GM10266 (cell line): ENCODE results near the gene PELO.

ENCODE experiments used
- DNase-seq: peaks from one replicate; pipeline ENCODE4 v3.0.0; 2012; ENCODE audit errors: extremely low spot score
- TF ChIP-seq, protein P1 (sequence below): IDR thresholded peaks from 2 replicates; pipeline ENCODE4 v1.5.1; 2012; ENCODE audit warnings: mild to moderate bottlenecking, low read depth; ENCODE audit not compliant: control insufficient read depth, insufficient read depth; ENCODE audit errors: missing control alignments

PELO gene

DNA sequence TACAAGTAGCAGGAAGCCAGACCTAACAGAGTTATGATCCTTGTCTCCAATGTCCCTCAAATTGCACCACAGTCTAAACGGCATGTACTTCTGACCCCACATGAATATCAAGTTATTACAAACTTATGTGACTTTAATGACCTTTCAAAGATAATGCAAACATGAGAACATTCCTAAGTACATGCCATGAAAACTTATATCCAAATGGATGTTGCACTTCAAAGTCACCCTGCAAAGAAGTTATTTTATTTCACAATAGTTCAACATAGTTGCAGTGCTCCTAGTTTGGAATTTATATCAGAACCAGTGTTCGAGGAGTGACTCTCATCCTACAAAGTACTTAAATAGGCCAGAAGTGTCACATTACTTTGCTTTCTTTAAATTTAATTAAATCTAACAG lies 41.2 kb upstream of the PELO start:
- TF ChIP-seq, protein P1, sequence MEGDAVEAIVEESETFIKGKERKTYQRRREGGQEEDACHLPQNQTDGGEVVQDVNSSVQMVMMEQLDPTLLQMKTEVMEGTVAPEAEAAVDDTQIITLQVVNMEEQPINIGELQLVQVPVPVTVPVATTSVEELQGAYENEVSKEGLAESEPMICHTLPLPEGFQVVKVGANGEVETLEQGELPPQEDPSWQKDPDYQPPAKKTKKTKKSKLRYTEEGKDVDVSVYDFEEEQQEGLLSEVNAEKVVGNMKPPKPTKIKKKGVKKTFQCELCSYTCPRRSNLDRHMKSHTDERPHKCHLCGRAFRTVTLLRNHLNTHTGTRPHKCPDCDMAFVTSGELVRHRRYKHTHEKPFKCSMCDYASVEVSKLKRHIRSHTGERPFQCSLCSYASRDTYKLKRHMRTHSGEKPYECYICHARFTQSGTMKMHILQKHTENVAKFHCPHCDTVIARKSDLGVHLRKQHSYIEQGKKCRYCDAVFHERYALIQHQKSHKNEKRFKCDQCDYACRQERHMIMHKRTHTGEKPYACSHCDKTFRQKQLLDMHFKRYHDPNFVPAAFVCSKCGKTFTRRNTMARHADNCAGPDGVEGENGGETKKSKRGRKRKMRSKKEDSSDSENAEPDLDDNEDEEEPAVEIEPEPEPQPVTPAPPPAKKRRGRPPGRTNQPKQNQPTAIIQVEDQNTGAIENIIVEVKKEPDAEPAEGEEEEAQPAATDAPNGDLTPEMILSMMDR: no peak
- no peak for DNase-seq

DNA sequence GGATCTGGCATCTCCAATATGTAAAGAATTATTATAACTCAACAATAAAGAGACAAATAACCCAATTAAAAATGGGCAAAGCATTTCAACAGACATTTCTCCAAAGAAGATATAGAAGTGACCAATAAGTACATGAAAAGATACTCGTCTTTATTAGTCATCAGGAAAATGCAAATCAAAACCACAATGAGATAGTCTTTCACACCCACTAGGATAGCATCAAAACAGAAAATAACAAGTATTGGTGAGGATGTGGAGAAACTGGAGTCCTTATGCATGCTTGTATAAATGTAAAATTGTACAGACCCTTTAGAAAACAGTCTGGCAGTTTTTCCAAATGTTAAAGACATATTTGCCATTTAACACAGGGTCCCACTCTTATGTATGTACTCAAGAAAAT lies 39.1 kb upstream of the PELO start:
- TF ChIP-seq, protein P1: no peak

DNA sequence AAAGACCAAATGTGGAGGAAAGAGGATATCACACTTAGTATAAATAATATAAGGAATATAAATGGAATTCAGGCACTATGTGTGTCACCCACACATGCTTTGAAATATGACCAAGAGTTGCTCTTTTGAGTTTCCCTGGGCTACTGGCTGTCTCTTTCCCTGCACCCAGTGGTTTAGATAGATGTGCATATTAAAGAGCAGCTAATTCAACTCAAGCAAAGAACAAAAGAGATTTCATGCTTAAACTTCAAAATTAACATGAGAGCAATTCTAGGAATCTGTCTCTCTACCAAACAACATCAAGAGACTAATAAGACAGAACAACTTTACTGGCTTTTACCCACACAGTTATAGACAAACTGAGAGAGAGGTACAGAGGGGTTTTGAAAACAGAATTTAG lies 38.0 kb upstream of the PELO start:
- TF ChIP-seq, protein P1: no peak
- DNase-seq: no peak

More for the DNA sequence above, 39.1 kb upstream of the PELO start:
- no peak for DNase-seq

DNA sequence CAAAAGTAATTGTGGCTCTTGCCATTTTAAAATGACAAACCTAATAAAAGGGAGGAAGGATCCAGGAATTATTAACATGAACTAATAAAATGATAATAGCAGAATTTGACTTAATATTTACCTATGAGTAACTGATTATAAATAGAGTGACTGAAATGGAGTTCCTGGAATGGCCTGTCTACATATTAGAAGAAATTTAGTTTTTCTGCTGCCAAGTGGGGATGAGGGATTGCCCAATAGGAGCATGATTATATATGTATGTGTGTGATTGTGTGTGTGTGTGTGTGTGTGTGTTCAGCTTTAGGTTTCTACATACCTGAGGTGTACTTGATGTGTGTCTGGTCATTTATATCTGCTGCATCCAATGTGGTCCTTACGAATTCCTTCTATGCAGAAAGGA lies 36.6 kb upstream of the PELO start:
- no peak for DNase-seq
- TF ChIP-seq, protein P1: no peak

DNA sequence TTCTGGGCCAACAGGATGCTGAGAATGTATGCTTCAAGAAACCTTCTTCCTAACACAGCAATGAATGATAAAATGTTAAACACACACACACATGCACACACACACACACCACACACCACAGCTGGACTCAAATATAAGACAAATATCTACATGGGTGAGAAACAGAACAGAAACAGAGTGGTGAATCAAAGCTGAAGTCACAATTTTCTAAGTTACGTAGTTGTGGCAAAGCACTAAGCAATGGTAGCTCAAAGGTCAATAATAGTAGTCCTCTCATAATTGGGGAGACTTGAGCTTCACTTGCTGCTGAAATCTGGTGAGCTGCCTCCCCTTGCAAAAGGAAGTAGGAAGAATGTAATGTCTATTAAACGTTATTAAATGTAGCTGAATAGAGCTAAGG lies 33.7 kb upstream of the PELO start:
- DNase-seq: peak; percentile 8
- TF ChIP-seq, protein P1: no peak

DNA sequence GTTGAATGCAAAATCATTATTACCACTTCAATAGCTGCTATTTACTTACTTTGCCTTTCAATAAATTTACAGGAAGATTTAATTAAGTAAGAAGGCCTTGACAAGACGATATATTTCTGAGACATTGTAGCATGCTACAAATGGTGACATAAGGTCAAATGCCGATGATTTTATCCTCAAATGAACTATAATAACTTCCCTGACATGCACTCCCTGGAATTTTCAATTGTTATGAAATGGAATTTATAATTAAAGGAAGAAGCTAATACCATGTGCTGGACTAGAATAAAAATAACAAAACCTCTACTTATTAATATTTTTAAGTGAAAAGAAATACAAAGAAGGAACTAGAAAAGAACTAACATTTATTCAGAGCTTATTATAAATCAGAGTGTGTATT lies 30.2 kb upstream of the PELO start:
- TF ChIP-seq, protein P1: no peak

DNA sequence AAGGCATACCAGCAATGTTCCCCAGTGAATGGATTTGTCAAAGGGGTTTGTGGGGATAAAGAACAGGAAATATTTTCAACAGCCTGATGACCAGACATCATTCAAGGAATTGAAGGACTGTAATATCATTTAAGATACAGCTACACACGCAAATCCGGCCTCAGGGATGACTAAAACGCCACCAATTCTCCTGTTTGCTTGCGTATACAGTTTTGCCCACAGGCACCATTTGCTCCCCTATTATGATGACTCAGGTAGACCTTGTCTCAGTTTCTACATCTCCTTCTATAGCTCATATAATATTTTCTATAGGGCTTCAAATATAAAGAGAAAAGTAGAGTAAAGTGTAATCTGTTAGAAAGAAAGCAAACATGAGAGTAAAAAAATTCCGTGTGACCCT lies 29.7 kb upstream of the PELO start:
- TF ChIP-seq, protein P1: no peak
- no peak for DNase-seq

More for the DNA sequence above, 30.2 kb upstream of the PELO start:
- no peak for DNase-seq
